ENCODE data around the gene ITGA8. TPM values are rescaled to one million over a fixed set of nuclear protein-coding genes. Genes with fewer than 3 reads are reported as not detected.

Gene ITGA8
- total and polyA plus RNA-seq, 8 donors = 1.7 to 55.8 (median 22.0) TPM

DNA sequence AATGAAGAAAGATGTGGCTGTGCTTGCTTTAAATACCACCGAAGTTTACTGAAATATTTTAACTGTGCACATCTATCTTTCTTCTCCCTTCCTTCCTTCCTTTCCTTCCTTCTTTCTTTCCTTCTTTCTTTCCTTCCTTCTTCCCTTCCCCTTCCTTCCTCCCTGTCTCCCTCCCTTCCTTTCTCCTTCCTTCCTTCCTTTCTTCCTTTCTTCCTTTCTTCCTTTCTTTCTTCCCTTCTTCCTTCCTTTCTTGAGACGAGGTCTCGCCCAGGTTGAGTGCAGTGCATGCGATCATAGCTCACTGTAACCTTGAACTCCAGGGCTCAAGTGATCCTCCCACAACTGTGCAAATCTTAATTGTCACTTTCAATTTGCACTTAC lies 190.9 kb downstream of the ITGA8 start:
- H3K4me3 ChIP-seq = no peak overlapping the region
- no peaks in the 10 kb centered on the region for H3K27me3 ChIP-seq
- H3K9me3 ChIP-seq = no peaks in the 10 kb centered on the region
- DNase-seq = no peak
- TF ChIP-seq POLR2A (IDR thresholded peaks at IDR 0.05) (no peak), POLR2AphosphoS5 (IDR thresholded peaks at IDR 0.05) (no peak), CTCF (IDR thresholded peaks at IDR 0.05) (no peak), EP300 (IDR thresholded peaks at IDR 0.05) (no peak)
- H3K4me1 ChIP-seq = no peaks in the 10 kb centered on the region
- intact Hi-C loops (cut with DNase I; ENCODE audit: low total_unique reads) = no loop called here
- H3K36me3 ChIP-seq = no peaks in the 10 kb centered on the region
- 80 to 89% (median 84%) methylated on average over 4 of the region's 4 CpGs for WGBS, 5 donors
- H3K27ac ChIP-seq = no peak overlapping the region

DNA sequence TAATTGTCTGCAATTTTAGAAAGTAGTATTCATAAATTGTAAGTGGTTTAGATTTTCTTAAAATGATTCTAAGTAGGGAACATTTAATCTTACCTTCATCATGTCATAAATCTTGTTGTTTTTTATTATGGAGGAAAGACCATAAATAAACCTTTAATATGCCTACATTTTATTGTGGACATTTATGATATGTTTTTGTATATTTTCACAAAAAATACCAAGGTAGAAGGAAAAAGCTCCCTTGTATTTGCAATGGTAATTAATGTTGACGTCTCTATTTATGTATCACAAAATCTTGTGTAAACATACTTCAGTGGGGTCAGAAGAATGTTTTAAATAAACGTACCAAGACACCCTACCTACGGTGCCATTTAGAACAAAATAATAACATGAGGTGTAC lies 193.0 kb downstream of the ITGA8 start:
- Histone ChIP-seq H3K27me3 (no peaks in the 10 kb centered on the region), H3K36me3 (no peaks in the 10 kb centered on the region), H3K9me3 (no peaks in the 10 kb centered on the region), H3K4me3 (no peak overlapping the region), H3K4me1 (no peaks in the 10 kb centered on the region), H3K27ac (no peak overlapping the region)
- intact Hi-C loops (cut with DNase I; ENCODE audit: low total_unique reads) = no loop called here
- TF ChIP-seq POLR2A (IDR thresholded peaks at IDR 0.05) (no peak), CTCF (IDR thresholded peaks at IDR 0.05) (no peak)
- WGBS, 5 donors = 11 to 22% (median 18%) methylated on average over 3 of the region's 3 CpGs
- DNase-seq = no peak

GRCh38 chr10:15521328-15521903 lies 198.3 kb downstream of the ITGA8 start:
- intact Hi-C loops (cut with DNase I; ENCODE audit: low total_unique reads) = no loop called here
- Histone ChIP-seq H3K27me3 (no peaks in the 10 kb centered on the region), H3K36me3 (no peaks in the 10 kb centered on the region), H3K4me3 (no peak overlapping the region), H3K9me3 (no peaks in the 10 kb centered on the region), H3K27ac (no peak overlapping the region), H3K4me1 (no peaks in the 10 kb centered on the region)
- 80 to 86% (median 82%) methylated on average over 11 of the region's 11 CpGs for WGBS, 5 donors
- no peak for DNase-seq
- TF ChIP-seq POLR2A (IDR thresholded peaks at IDR 0.05) = no peak
- no peak for TF ChIP-seq CTCF (IDR thresholded peaks at IDR 0.05)
- TF ChIP-seq POLR2AphosphoS5 (IDR thresholded peaks at IDR 0.05) = no peak
- no peak for TF ChIP-seq EP300 (IDR thresholded peaks at IDR 0.05)

DNA sequence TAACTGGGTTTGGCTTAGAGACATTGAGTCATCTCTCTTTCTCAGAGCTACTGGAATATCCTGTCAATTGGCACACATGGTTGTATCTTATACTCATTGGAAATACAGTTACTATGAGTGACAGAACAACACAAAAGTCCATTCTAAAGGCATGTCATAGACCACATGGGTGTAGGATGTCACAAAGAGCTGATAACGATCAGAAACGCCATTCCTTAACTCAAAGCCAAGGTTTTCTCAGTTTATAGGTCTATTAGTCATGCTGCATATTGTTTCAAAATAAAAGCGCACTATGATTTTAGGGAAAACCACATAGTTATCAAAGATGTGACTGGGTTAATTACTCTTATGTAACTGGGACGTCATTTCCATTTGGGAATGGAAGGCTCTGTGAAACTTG lies 201.5 kb downstream of the ITGA8 start:
- DNase-seq = no peak
- H3K27ac ChIP-seq = no peak overlapping the region
- TF ChIP-seq POLR2AphosphoS5 (IDR thresholded peaks at IDR 0.05) (no peak), EP300 (IDR thresholded peaks at IDR 0.05) (no peak), CTCF (IDR thresholded peaks at IDR 0.05) (no peak), POLR2A (IDR thresholded peaks at IDR 0.05) (no peak)
- no peaks in the 10 kb centered on the region for H3K4me1 ChIP-seq
- no peaks in the 10 kb centered on the region for H3K27me3 ChIP-seq
- 62 to 74% (median 71%) methylated on average over 4 of the region's 4 CpGs for WGBS, 5 donors
- intact Hi-C loops (cut with DNase I; ENCODE audit: low total_unique reads) = no loop called here
- H3K9me3 ChIP-seq = no peaks in the 10 kb centered on the region
- H3K4me3 ChIP-seq = no peak overlapping the region
- H3K36me3 ChIP-seq = no peaks in the 10 kb centered on the region

All from stomach (tissue), 9 donors.